ENCODE measurements around the gene FHIP1B. TPM values are rescaled to one million over a fixed set of nuclear protein-coding genes. Genes with fewer than 3 reads are reported as not detected.

The FHIP1B gene
- polyA plus RNA-seq (2012; ENCODE audit: insufficient read length, low read depth), result 14.5 TPM

GRCh38 chr11:6234387-6235107 lies at the start of gene FHIP1B:
TSS of gene FHIP1B (minus strand) at chr11:6234636. CDS start at chr11:6224516, 10,120 bp downstream.
- TF ChIP-seq TAF1 (IDR thresholded peaks at IDR 0.05; ENCODE audit: borderline replicate concordance, insufficient read depth, low read length) (peak; percentile 83; the same call in 1 of the 2 replicates), SIN3A (IDR thresholded peaks at IDR 0.05; ENCODE audit: borderline replicate concordance, insufficient read depth, low read length) (peak; percentile 86; the same call in 1 of the 2 replicates), FOXP2 (optimal IDR thresholded peaks at IDR 0.05; ENCODE audit: borderline replicate concordance, extremely low read depth, extremely low read length, insufficient read depth) (peak; percentile 96), POLR2AphosphoS5 (IDR thresholded peaks at IDR 0.05; ENCODE audit: low read depth, low read length) (peak; percentile 57; the same call in 1 of the 2 replicates), REST (IDR thresholded peaks at IDR 0.05; ENCODE audit: insufficient read depth in 1 of 2, low read depth in 2 of 2, low read length in 2 of 2) (no peak)

GRCh38 chr11:6283453-6284023 lies 49.1 kb upstream of the FHIP1B start:
- TF ChIP-seq FOXP2 (optimal IDR thresholded peaks at IDR 0.05; ENCODE audit: borderline replicate concordance, extremely low read depth, extremely low read length, insufficient read depth), result no peak
- TF ChIP-seq TAF1 (IDR thresholded peaks at IDR 0.05; ENCODE audit: borderline replicate concordance, insufficient read depth, low read length), result no peak
- TF ChIP-seq POLR2AphosphoS5 (IDR thresholded peaks at IDR 0.05; ENCODE audit: low read depth, low read length), result no peak
- TF ChIP-seq SIN3A (IDR thresholded peaks at IDR 0.05; ENCODE audit: borderline replicate concordance, insufficient read depth, low read length), result no peak
- no peak for TF ChIP-seq REST (IDR thresholded peaks at IDR 0.05; ENCODE audit: insufficient read depth in 1 of 2, low read depth in 2 of 2, low read length in 2 of 2)

GRCh38 chr11:6273188-6273587 lies 38.8 kb upstream of the FHIP1B start:
- no peak for TF ChIP-seq TAF1 (IDR thresholded peaks at IDR 0.05; ENCODE audit: borderline replicate concordance, insufficient read depth, low read length)
- no peak for TF ChIP-seq FOXP2 (optimal IDR thresholded peaks at IDR 0.05; ENCODE audit: borderline replicate concordance, extremely low read depth, extremely low read length, insufficient read depth)
- no peak for TF ChIP-seq REST (IDR thresholded peaks at IDR 0.05; ENCODE audit: insufficient read depth in 1 of 2, low read depth in 2 of 2, low read length in 2 of 2)
- TF ChIP-seq SIN3A (IDR thresholded peaks at IDR 0.05; ENCODE audit: borderline replicate concordance, insufficient read depth, low read length), result no peak
- TF ChIP-seq POLR2AphosphoS5 (IDR thresholded peaks at IDR 0.05; ENCODE audit: low read depth, low read length), result no peak

- TF ChIP-seq TAF1 (IDR thresholded peaks at IDR 0.05; ENCODE audit: borderline replicate concordance, insufficient read depth, low read length) (no peak), REST (IDR thresholded peaks at IDR 0.05; ENCODE audit: insufficient read depth in 1 of 2, low read depth in 2 of 2, low read length in 2 of 2) (no peak), POLR2AphosphoS5 (IDR thresholded peaks at IDR 0.05; ENCODE audit: low read depth, low read length) (no peak), FOXP2 (optimal IDR thresholded peaks at IDR 0.05; ENCODE audit: borderline replicate concordance, extremely low read depth, extremely low read length, insufficient read depth) (no peak), SIN3A (IDR thresholded peaks at IDR 0.05; ENCODE audit: borderline replicate concordance, insufficient read depth, low read length) (no peak)
These were observed 37.2 kb upstream of the FHIP1B start for GRCh38 chr11:6271598-6271997.

All from PFSK-1 (cell line).